SK-N-SH treated with all-trans-retinoic acid at 6 μM for 48 hours (cell line): ENCODE data around the gene TFEB.

Source experiments
- CSDC2 ChIP-seq: fragments of 250-450 bp; sonication (Bioruptor Pico); IDR thresholded peaks from 2 replicates; pipeline ENCODE4 v1.5.0; 2020; ENCODE audit warnings: mild to moderate bottlenecking, moderate library complexity
- RARB ChIP-seq: fragments of 250-450 bp; sonication (Bioruptor Pico); IDR thresholded peaks from 2 replicates; pipeline ENCODE4 v1.8.0; 2021; ENCODE audit warnings: mild to moderate bottlenecking, moderate library complexity
- SNAI2 ChIP-seq: fragments of 250-450 bp; sonication (Bioruptor Pico); IDR thresholded peaks from 2 replicates; pipeline ENCODE4 v1.5.0; 2020; ENCODE audit warnings: mild to moderate bottlenecking, moderate library complexity
- ZFP3 ChIP-seq: fragments of 250-450 bp; sonication (Bioruptor Pico); IDR thresholded peaks from 2 replicates; pipeline ENCODE4 v1.5.0; 2020; ENCODE audit warnings: mild to moderate bottlenecking, moderate library complexity
- ZFP30 ChIP-seq: fragments of 450-650 bp; formaldehyde crosslinking; IDR thresholded peaks from 2 replicates; pipeline ENCODE4 v1.5.0; 2022; ENCODE audit warnings: mild to moderate bottlenecking, moderate library complexity
- ZNF70 ChIP-seq: fragments of 450-650 bp; formaldehyde crosslinking; IDR thresholded peaks from 2 replicates; pipeline ENCODE4 v1.5.0; 2020; ENCODE audit warnings: mild to moderate bottlenecking, moderate library complexity
- ZNF8 ChIP-seq: fragments of 450-650 bp; formaldehyde crosslinking; IDR thresholded peaks from 2 replicates; pipeline ENCODE4 v1.5.0; 2020; ENCODE audit warnings: mild to moderate bottlenecking, moderate library complexity

- TF ChIP-seq ZFP30 (no peak), CSDC2 (CRISPR knock-in tag) (no peak), ZNF8 (CRISPR knock-in tag) (no peak), SNAI2 (CRISPR knock-in tag) (no peak), RARB (CRISPR knock-in tag) (no peak), ZFP3 (CRISPR knock-in tag) (no peak), ZNF70 (CRISPR knock-in tag) (no peak)
Observed at GRCh38 chr6:41672816-41673703, 62.3 kb downstream of the TFEB start.
